Loucy (cell line): ENCODE measurements around the gene FHIP1B.

ENCODE experiments used
- EZH2phosphoT487 ChIP-seq: fragments of 200-600 bp; IDR thresholded peaks from 2 replicates; pipeline ENCODE4 v1.6.1; 2018; ENCODE audit warnings: antibody characterized with exemption, mild to moderate bottlenecking, moderate library complexity, borderline replicate concordance
- TF ChIP-seq, protein P1 (sequence below): fragments of 200-600 bp; sonication (generic); conservative IDR thresholded peaks from 2 replicates; pipeline ENCODE4 v1.5.1; 2014; ENCODE audit warnings: mild to moderate bottlenecking, antibody characterized with exemption, low read length

DNA sequence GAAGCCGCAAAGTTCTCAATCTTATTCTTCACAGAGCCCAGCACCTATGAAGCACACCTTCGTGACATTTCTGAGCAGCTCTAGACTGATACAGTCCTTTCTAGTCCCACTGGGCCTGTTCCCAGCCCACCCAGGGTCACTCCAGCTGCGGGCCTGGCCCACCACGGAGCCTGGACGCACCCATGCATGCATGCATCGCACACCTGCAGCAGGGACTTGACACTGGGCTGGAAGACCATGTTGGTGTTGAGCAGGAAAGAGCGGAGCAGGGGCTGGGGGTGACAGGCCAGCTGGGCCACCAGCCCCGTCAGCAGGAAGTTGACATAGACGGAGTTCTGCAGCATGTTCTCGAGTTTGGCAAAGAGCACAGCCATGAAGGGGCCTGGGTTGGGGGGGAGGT, 19.9 kb downstream of the FHIP1B start:
- TF ChIP-seq, protein P1, sequence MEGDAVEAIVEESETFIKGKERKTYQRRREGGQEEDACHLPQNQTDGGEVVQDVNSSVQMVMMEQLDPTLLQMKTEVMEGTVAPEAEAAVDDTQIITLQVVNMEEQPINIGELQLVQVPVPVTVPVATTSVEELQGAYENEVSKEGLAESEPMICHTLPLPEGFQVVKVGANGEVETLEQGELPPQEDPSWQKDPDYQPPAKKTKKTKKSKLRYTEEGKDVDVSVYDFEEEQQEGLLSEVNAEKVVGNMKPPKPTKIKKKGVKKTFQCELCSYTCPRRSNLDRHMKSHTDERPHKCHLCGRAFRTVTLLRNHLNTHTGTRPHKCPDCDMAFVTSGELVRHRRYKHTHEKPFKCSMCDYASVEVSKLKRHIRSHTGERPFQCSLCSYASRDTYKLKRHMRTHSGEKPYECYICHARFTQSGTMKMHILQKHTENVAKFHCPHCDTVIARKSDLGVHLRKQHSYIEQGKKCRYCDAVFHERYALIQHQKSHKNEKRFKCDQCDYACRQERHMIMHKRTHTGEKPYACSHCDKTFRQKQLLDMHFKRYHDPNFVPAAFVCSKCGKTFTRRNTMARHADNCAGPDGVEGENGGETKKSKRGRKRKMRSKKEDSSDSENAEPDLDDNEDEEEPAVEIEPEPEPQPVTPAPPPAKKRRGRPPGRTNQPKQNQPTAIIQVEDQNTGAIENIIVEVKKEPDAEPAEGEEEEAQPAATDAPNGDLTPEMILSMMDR: no peak
- no peak for TF ChIP-seq EZH2phosphoT487
